Measurements from ENCODE around the gene POLR1G.
"Not testable (repeated sequence)": the region's sequence is repeated elsewhere in the genome, so short reads cannot be mapped to it uniquely, and the experiment has no call there.

POLR1G gene

DNA sequence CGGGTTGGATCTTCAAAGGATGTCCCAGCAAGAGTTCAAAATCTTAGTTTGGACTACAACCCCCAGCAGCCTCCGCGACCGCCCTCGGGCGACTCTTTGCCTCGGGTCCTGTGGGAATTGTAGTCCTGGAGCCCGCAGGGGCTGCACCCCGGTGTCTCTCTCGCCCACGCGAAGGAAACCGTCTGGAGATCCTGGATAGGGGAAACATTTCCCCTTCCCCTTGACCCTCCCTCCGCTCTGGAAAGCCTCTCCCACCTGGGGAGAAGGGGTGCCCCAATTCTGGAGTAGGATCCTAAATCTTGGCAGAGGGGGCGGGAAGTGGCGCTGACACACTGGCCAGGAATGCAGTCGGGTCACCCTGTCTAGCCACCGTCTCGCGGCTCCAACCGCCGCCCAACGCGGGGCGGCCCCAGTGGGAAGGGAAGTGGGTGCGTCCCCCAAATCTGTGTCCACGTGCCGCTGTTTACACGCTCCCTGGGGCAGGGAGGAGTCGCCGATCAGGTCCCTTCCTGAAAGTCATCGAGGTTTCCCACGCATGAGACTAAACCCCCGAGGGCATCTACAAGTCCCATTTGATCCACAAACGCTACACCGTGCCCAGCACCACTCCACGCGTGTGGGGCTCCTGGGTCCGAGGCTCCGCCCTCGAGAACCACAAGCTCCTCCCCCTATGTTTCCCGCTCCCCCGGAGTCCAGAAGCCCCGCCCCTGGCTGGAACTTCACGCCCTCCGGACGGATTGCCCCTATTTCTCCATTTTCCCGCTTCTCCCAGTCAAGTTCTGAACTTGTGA is 814 bp upstream of the POLR1G start:
- H3K4me3 Mint-ChIP-seq = peak overlapping the region; percentile 90
- DNase-seq (peak; percentile 81), ATAC-seq (replicated peaks) (peak; percentile 67 to 71)
- peak overlapping the region; percentile 98 for H3K27ac Mint-ChIP-seq
- peaks cover 22 to 27% of the 10 kb centered on the region in 2 donors for H3K27me3 Mint-ChIP-seq
- H3K4me1 Mint-ChIP-seq = peaks cover 40 to 64% of the 10 kb centered on the region in 2 donors
- no peaks in the 10 kb centered on the region for H3K9me3 Mint-ChIP-seq
- peaks cover 11 to 19% of the 10 kb centered on the region in 2 donors for H3K36me3 Mint-ChIP-seq

DNA sequence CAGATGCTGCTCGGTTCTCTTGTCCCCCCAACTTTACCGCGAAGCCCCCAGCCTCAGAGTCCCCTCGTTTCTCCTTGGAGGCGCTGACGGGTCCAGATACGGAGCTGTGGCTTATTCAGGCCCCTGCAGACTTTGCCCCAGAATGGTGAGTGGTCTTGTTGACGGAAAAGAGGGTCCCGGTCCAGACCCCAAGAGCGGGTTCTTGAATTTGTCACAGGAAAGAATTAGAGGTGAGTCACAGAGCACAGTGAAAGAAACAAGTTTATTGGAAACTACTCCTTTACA is 589 bp downstream of the POLR1G start:
- peak overlapping the region; percentile 90 for H3K4me3 Mint-ChIP-seq
- H3K4me1 Mint-ChIP-seq = peaks cover 40 to 63% of the 10 kb centered on the region in 2 donors
- H3K27me3 Mint-ChIP-seq = peaks cover 22 to 27% of the 10 kb centered on the region in 2 donors
- no peak for ATAC-seq (replicated peaks)
- no peak for DNase-seq
- H3K9me3 Mint-ChIP-seq = no peaks in the 10 kb centered on the region
- H3K27ac Mint-ChIP-seq = peak overlapping the region; percentile 81
- H3K36me3 Mint-ChIP-seq = peaks cover 14 to 24% of the 10 kb centered on the region in 2 donors

DNA sequence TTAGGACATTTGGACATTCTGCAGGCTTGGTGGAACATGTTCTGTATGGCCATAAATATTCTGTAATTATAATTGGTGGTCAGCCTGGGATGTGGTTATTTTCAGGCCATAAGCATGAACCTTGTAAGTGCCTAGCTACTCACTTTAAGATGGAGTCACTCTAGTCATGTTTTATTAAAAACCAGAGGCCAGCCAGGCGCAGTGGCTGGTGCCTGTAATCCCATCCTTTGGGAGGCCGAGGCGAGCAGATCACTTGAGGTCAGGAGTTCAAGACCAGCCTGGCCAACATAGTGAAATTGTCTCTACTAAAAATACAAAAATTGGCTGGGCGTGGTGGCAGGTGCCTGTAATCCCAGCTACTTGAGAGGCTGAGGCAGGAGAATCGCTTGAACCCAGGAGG is 1.1 kb downstream of the POLR1G start:
- not testable (repeated sequence) for ATAC-seq (replicated peaks); DNase-seq; H3K27ac Mint-ChIP-seq; H3K9me3 Mint-ChIP-seq
- H3K36me3 Mint-ChIP-seq = peaks cover 14 to 24% of the 10 kb centered on the region in 2 donors
- peaks cover 22 to 27% of the 10 kb centered on the region in 2 donors for H3K27me3 Mint-ChIP-seq
- H3K4me1 Mint-ChIP-seq = peaks cover 38 to 58% of the 10 kb centered on the region in 2 donors
- peak overlapping the region in 1 of 2 donors; percentile 9 for H3K4me3 Mint-ChIP-seq

GRCh38 chr19:45408121-45408520 is 1.7 kb downstream of the POLR1G start:
- DNase-seq (no peak), ATAC-seq (replicated peaks) (no peak)
- H3K27ac Mint-ChIP-seq = peak overlapping the region; percentile 82
- no peaks in the 10 kb centered on the region for H3K9me3 Mint-ChIP-seq
- peak overlapping the region; percentile 20 to 67 for H3K4me3 Mint-ChIP-seq
- H3K27me3 Mint-ChIP-seq = peaks cover 22% of the 10 kb centered on the region in 2 donors
- H3K4me1 Mint-ChIP-seq = peaks cover 38 to 54% of the 10 kb centered on the region in 2 donors
- peaks cover 16 to 27% of the 10 kb centered on the region in 2 donors for H3K36me3 Mint-ChIP-seq

- peak overlapping the region in 1 of 2 donors; percentile 10 for H3K4me3 Mint-ChIP-seq
- H3K9me3 Mint-ChIP-seq = no peaks in the 10 kb centered on the region
- peak overlapping the region; percentile 82 for H3K27ac Mint-ChIP-seq
- H3K36me3 Mint-ChIP-seq = peaks cover 23 to 36% of the 10 kb centered on the region in 2 donors
- peaks cover 14% of the 10 kb centered on the region in 2 donors for H3K27me3 Mint-ChIP-seq
- DNase-seq (no peak), ATAC-seq (replicated peaks) (no peak)
- peaks cover 35 to 49% of the 10 kb centered on the region in 2 donors for H3K4me1 Mint-ChIP-seq
These were observed 2.5 kb downstream of the POLR1G start for GRCh38 chr19:45408830-45409556.

DNA sequence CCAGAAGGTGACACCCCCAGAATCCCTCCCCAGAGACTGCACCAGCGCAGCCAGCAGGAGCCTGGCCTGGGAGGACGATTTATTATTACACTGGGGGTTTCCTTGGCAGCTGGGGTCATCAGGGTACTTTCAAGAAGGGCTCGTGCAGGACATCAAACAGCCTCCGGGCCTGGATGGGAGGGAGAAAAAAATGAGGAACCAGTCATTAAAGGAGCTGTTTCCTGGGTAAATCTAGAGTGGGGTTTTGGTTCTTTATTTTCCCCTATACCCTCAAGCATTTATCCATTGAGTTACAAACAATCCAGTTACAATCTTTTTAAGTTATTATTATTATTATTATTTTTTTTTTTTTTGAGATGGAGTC is 3.1 kb downstream of the POLR1G start:
- DNase-seq (no peak), ATAC-seq (replicated peaks) (no peak)
- H3K4me1 Mint-ChIP-seq = peaks cover 31 to 44% of the 10 kb centered on the region in 2 donors
- peaks cover 8% of the 10 kb centered on the region in 2 donors for H3K27me3 Mint-ChIP-seq
- H3K9me3 Mint-ChIP-seq = no peaks in the 10 kb centered on the region
- no peak overlapping the region for H3K27ac Mint-ChIP-seq
- H3K4me3 Mint-ChIP-seq = no peak overlapping the region
- H3K36me3 Mint-ChIP-seq = peaks cover 28 to 41% of the 10 kb centered on the region in 2 donors

- peaks cover 32 to 44% of the 10 kb centered on the region in 2 donors for H3K36me3 Mint-ChIP-seq
- not testable (repeated sequence) for H3K4me3 Mint-ChIP-seq
These were observed 3.9 kb downstream of the POLR1G start for GRCh38 chr19:45410330-45410729.

GRCh38 chr19:45413497-45413896 is 7.1 kb downstream of the POLR1G start:
- H3K36me3 Mint-ChIP-seq = peaks cover 47 to 59% of the 10 kb centered on the region in 2 donors

More at GRCh38 chr19:45410330-45410729, 3.9 kb downstream of the POLR1G start:
- H3K4me1 Mint-ChIP-seq = peaks cover 25 to 36% of the 10 kb centered on the region in 2 donors
- H3K27ac Mint-ChIP-seq; ATAC-seq (replicated peaks); H3K9me3 Mint-ChIP-seq; DNase-seq; H3K27me3 Mint-ChIP-seq: not testable (repeated sequence)

GRCh38 chr19:45414468-45414867 is 8.0 kb downstream of the POLR1G start:
- H3K36me3 Mint-ChIP-seq = peaks cover 41 to 58% of the 10 kb centered on the region in 2 donors
- ATAC-seq (replicated peaks) (no peak), DNase-seq (no peak)
- H3K4me1 Mint-ChIP-seq = peaks cover 18 to 25% of the 10 kb centered on the region in 2 donors
- no peak overlapping the region for H3K27ac Mint-ChIP-seq
- no peaks in the 10 kb centered on the region for H3K9me3 Mint-ChIP-seq
- no peaks in the 10 kb centered on the region for H3K27me3 Mint-ChIP-seq
- no peak overlapping the region for H3K4me3 Mint-ChIP-seq

More at GRCh38 chr19:45413497-45413896, 7.1 kb downstream of the POLR1G start:
- Mint-ChIP-seq H3K27me3 (no peaks in the 10 kb centered on the region), H3K9me3 (no peaks in the 10 kb centered on the region), H3K27ac (peak overlapping the region; percentile 75), H3K4me1 (peaks cover 18 to 25% of the 10 kb centered on the region in 2 donors), H3K4me3 (no peak overlapping the region)
- no peak for ATAC-seq (replicated peaks)
- no peak for DNase-seq

GRCh38 chr19:45417151-45417550 is 10.7 kb downstream of the POLR1G start:
- H3K36me3 Mint-ChIP-seq = peaks cover 49 to 64% of the 10 kb centered on the region in 2 donors
- H3K4me3 Mint-ChIP-seq = no peak overlapping the region
- no peak for ATAC-seq (replicated peaks)
- H3K9me3 Mint-ChIP-seq = no peaks in the 10 kb centered on the region
- no peak overlapping the region for H3K27ac Mint-ChIP-seq
- peaks cover 34 to 48% of the 10 kb centered on the region in 2 donors for H3K4me1 Mint-ChIP-seq
- no peak for DNase-seq
- no peaks in the 10 kb centered on the region for H3K27me3 Mint-ChIP-seq

DNA sequence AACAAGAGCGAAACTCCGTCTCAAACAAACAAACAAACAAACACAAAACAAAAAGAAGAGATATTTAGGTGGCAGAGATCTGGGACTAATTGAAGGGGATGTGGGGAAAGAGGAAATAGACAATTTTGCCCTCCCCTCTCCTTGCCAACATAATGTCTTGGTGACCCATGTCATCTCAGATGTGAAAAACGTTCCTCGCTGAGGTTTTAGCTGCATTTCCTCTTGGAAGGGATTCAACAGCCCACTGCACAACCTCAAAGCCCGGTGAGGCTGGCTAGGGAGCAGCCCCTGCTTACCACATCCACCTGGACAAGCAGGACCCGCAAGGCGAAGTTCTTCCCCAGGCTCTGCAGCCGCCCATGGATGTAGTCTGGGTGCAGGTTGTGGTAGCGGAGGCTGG is 12.4 kb downstream of the POLR1G start:
- H3K36me3 Mint-ChIP-seq = peaks cover 53 to 62% of the 10 kb centered on the region in 2 donors
- DNase-seq (no peak), ATAC-seq (replicated peaks) (no peak)
- peaks cover 46 to 64% of the 10 kb centered on the region in 2 donors for H3K4me1 Mint-ChIP-seq
- peak overlapping the region; percentile 34 for H3K27ac Mint-ChIP-seq
- no peaks in the 10 kb centered on the region for H3K27me3 Mint-ChIP-seq
- no peaks in the 10 kb centered on the region for H3K9me3 Mint-ChIP-seq
- H3K4me3 Mint-ChIP-seq = peak overlapping the region in 1 of 2 donors; percentile 41

GRCh38 chr19:45419396-45419795 is 13.0 kb downstream of the POLR1G start:
- peak overlapping the region; percentile 34 for H3K27ac Mint-ChIP-seq

GRCh38 chr19:45419895-45420294 is 13.5 kb downstream of the POLR1G start:
- peak overlapping the region; percentile 34 for H3K27ac Mint-ChIP-seq
- H3K9me3 Mint-ChIP-seq = no peaks in the 10 kb centered on the region
- peaks cover 49 to 73% of the 10 kb centered on the region in 2 donors for H3K4me1 Mint-ChIP-seq
- H3K27me3 Mint-ChIP-seq = no peaks in the 10 kb centered on the region
- DNase-seq (no peak), ATAC-seq (replicated peaks) (no peak)
- peak overlapping the region; percentile 10 to 41 for H3K4me3 Mint-ChIP-seq
- H3K36me3 Mint-ChIP-seq = peaks cover 42 to 52% of the 10 kb centered on the region in 2 donors

More at GRCh38 chr19:45419396-45419795, 13.0 kb downstream of the POLR1G start:
- H3K36me3 Mint-ChIP-seq = peaks cover 47 to 56% of the 10 kb centered on the region in 2 donors
- H3K4me3 Mint-ChIP-seq = peak overlapping the region; percentile 39 to 41
- no peaks in the 10 kb centered on the region for H3K9me3 Mint-ChIP-seq
- H3K4me1 Mint-ChIP-seq = peaks cover 49 to 70% of the 10 kb centered on the region in 2 donors
- H3K27me3 Mint-ChIP-seq = no peaks in the 10 kb centered on the region
- peak; percentile 61 for DNase-seq
- ATAC-seq (replicated peaks) = peak; percentile 81 to 83

DNA sequence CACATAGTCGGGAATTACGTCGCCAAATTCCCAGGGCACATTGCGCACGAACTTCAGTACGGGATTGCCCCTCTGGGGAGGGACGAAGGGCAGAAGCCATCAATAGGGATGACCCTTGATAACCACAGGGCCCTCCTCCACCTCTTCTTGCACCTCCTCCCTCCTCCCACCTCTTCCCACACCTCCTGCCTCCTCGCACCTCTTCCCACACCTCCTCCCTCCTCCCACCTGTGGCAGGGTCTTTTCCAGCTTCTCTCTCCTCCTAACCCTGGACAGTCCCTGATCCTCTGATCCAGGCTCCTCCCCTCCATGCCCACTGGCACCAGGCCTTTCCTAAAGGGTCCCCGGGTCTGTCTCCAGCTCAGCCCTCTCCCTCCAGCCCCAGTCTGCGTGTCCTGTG is 13.9 kb downstream of the POLR1G start:
- peak overlapping the region; percentile 65 for H3K27ac Mint-ChIP-seq
- no peaks in the 10 kb centered on the region for H3K27me3 Mint-ChIP-seq
- DNase-seq (no peak), ATAC-seq (replicated peaks) (no peak)
- H3K4me1 Mint-ChIP-seq = peaks cover 49 to 73% of the 10 kb centered on the region in 2 donors
- H3K9me3 Mint-ChIP-seq = no peaks in the 10 kb centered on the region
- peak overlapping the region; percentile 27 to 40 for H3K4me3 Mint-ChIP-seq
- peaks cover 42 to 52% of the 10 kb centered on the region in 2 donors for H3K36me3 Mint-ChIP-seq
